ENCODE measurements around the gene POLD3.

Gene POLD3

GRCh38 chr11:74626130-74626529 is 33.7 kb downstream of the POLD3 start:
- ChIA-PET POLR2A (no interaction called here), CTCF (interaction anchor here (1.5 kb wide), 1 partner anchor 100 kb away, joined by 6 read pairs; no protein-coding TSS in a partner anchor)
- TF ChIP-seq CTCF (IDR thresholded peaks at IDR 0.05; ENCODE audit: insufficient read depth, low read length, missing control alignments) = no peak

GRCh38 chr11:74626604-74627003 is 34.2 kb downstream of the POLD3 start:
- no peak for TF ChIP-seq CTCF (IDR thresholded peaks at IDR 0.05; ENCODE audit: insufficient read depth, low read length, missing control alignments)
- ChIA-PET CTCF (interaction anchor here (0.7 to 4.7 kb wide), 7 partner anchors 15 to 113 kb away, joined by 3 to 16 read pairs (median 3); no protein-coding TSS in a partner anchor), POLR2A (no interaction called here)
- no peak overlapping the region for H3K4me3 ChIP-seq (ENCODE audit: low read depth, low read length)
- no peak for DNase-seq (ENCODE audit: low read depth, low spot score)

More at GRCh38 chr11:74626130-74626529, 33.7 kb downstream of the POLD3 start:
- H3K4me3 ChIP-seq (ENCODE audit: low read depth, low read length) = no peak overlapping the region
- DNase-seq (ENCODE audit: low read depth, low spot score) = no peak

- no peak for DNase-seq (ENCODE audit: low read depth, low spot score)
- POLR2A ChIA-PET = no interaction called here
- H3K4me3 ChIP-seq (ENCODE audit: low read depth, low read length) = no peak overlapping the region
- TF ChIP-seq CTCF (IDR thresholded peaks at IDR 0.05; ENCODE audit: insufficient read depth, low read length, missing control alignments) = no peak
- CTCF ChIA-PET = interaction anchor here (0.7 to 4.7 kb wide), 6 partner anchors 16 to 112 kb away, joined by 3 to 16 read pairs (median 3); no protein-coding TSS in a partner anchor
Observed at GRCh38 chr11:74627381-74627780, 35.0 kb downstream of the POLD3 start.

GRCh38 chr11:74630043-74630442 is 37.7 kb downstream of the POLD3 start:
- no peak for DNase-seq (ENCODE audit: low read depth, low spot score)
- ChIA-PET CTCF (interaction anchor here (1.3 to 4.7 kb wide), 2 partner anchors 19 to 97 kb away, joined by 4 to 16 read pairs; no protein-coding TSS in a partner anchor), POLR2A (no interaction called here)
- H3K4me3 ChIP-seq (ENCODE audit: low read depth, low read length) = no peak overlapping the region
- TF ChIP-seq CTCF (IDR thresholded peaks at IDR 0.05; ENCODE audit: insufficient read depth, low read length, missing control alignments) = no peak

- ChIA-PET CTCF (interaction anchor here (0.9 to 7.2 kb wide), 11 partner anchors 10 to 106 kb away, joined by 3 to 74 read pairs (median 6); no protein-coding TSS in a partner anchor), POLR2A (no interaction called here)
- DNase-seq (ENCODE audit: low read depth, low spot score) = no peak
- H3K4me3 ChIP-seq (ENCODE audit: low read depth, low read length) = no peak overlapping the region
- no peak for TF ChIP-seq CTCF (IDR thresholded peaks at IDR 0.05; ENCODE audit: insufficient read depth, low read length, missing control alignments)
Observed at GRCh38 chr11:74633406-74634393, 41.3 kb downstream of the POLD3 start.

- TF ChIP-seq CTCF (IDR thresholded peaks at IDR 0.05; ENCODE audit: insufficient read depth, low read length, missing control alignments) = peak; percentile 32
- ChIA-PET POLR2A (no interaction called here), CTCF (interaction anchor here (0.8 to 7.2 kb wide), 12 partner anchors 12 to 106 kb away, joined by 3 to 74 read pairs (median 6); no protein-coding TSS in a partner anchor)
- no peak overlapping the region for H3K4me3 ChIP-seq (ENCODE audit: low read depth, low read length)
- no peak for DNase-seq (ENCODE audit: low read depth, low spot score)
Observed at GRCh38 chr11:74634537-74634936, 42.2 kb downstream of the POLD3 start.

All from AG04449 (cell line).